ENCODE results near the gene MBD2. TPM values are rescaled to one million over a fixed set of nuclear protein-coding genes. Genes with fewer than 3 reads are reported as not detected.

The MBD2 gene
- total and polyA plus RNA-seq, 2 donors (not counting 1 experiment from before 2014, with no cell fraction given) = 53.0 to 134 TPM

- Histone ChIP-seq H3K9ac (ENCODE audit: low read length) (peak overlapping the region; percentile 67), H3K27me3 (replicated peaks in 1 of 4; ENCODE audit: control extremely low read depth in 1 of 4, control insufficient read depth in 3 of 4, insufficient read depth in 4 of 4, low read length in 3 of 4) (no peaks in the 10 kb centered on the region), H3K4me2 (replicated peaks; ENCODE audit: low read depth, low read length, poor library complexity, severe bottlenecking) (peak overlapping the region; percentile 92), H3K9me3 (ENCODE audit: control extremely low read depth in 1 of 3, control insufficient read depth in 2 of 3, insufficient read depth in 1 of 3, low read length in 2 of 3) (no peaks in the 10 kb centered on the region), H4K20me1 (ENCODE audit: control insufficient read depth, insufficient read depth, low read length, poor library complexity, severe bottlenecking) (peaks cover 21% of the 10 kb centered on the region), H3K36me3 (replicated peaks in 1 of 2; ENCODE audit: control extremely low read depth in 1 of 2, control insufficient read depth in 1 of 2, extremely low read depth in 1 of 2, insufficient read depth in 2 of 2, low read length in 1 of 2) (peaks cover 0 to 3% of the 10 kb centered on the region in 2 experiments), H2AFZ (ENCODE audit: insufficient read depth, low read depth, low read length, poor library complexity, severe bottlenecking) (peak overlapping the region; percentile 18), H3K79me2 (ENCODE audit: control insufficient read depth, insufficient read depth, low read length) (peaks cover 57% of the 10 kb centered on the region), H3K4me1 (ENCODE audit: control insufficient read depth in 2 of 2, insufficient read depth in 2 of 2, low read length in 2 of 2) (peaks cover 55 to 62% of the 10 kb centered on the region in 2 donors), H3K4me3 (ENCODE audit: control extremely low read depth in 1 of 5, extremely low read depth in 1 of 5, insufficient read depth in 1 of 5, low read depth in 2 of 5, low read length in 4 of 5) (peak overlapping the region; percentile 41 to 71 (median 62)), H3K27ac (ENCODE audit: low read length in 2 of 2) (peak overlapping the region; percentile 39 to 73)
- peak overlapping the region; percentile 92 for H3K4me3 Mint-ChIP-seq
- H3K27ac Mint-ChIP-seq = peak overlapping the region; percentile 96
- intact Hi-C loops (cut with micrococcal nuclease) = loop anchor here (1.0 kb wide), 1 partner anchor 169 kb away; no protein-coding TSS in a partner anchor
- H3K9me3 Mint-ChIP-seq (ENCODE audit: insufficient read depth) = no peaks in the 10 kb centered on the region
- TF ChIP-seq, protein P1, sequence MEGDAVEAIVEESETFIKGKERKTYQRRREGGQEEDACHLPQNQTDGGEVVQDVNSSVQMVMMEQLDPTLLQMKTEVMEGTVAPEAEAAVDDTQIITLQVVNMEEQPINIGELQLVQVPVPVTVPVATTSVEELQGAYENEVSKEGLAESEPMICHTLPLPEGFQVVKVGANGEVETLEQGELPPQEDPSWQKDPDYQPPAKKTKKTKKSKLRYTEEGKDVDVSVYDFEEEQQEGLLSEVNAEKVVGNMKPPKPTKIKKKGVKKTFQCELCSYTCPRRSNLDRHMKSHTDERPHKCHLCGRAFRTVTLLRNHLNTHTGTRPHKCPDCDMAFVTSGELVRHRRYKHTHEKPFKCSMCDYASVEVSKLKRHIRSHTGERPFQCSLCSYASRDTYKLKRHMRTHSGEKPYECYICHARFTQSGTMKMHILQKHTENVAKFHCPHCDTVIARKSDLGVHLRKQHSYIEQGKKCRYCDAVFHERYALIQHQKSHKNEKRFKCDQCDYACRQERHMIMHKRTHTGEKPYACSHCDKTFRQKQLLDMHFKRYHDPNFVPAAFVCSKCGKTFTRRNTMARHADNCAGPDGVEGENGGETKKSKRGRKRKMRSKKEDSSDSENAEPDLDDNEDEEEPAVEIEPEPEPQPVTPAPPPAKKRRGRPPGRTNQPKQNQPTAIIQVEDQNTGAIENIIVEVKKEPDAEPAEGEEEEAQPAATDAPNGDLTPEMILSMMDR (IDR thresholded peaks at IDR 0.05) = peak; percentile 73
- TF ChIP-seq EZH2 (IDR thresholded peaks at IDR 0.05; ENCODE audit: borderline replicate concordance, insufficient read depth, low read depth, low read length, poor library complexity, severe bottlenecking) = no peak
- ChIA-PET CTCF (interaction anchor here (1.0 to 4.4 kb wide), 20 partner anchors 8 to 169 kb away, joined by 3 to 112 read pairs (median 6); partner anchors contain the start of genes C18orf54, POLI and STARD6), POLR2A (interaction anchor here (0.6 to 1.6 kb wide), 5 partner anchors 12 to 169 kb away, joined by 3 to 11 read pairs (median 3); partner anchors contain the start of genes C18orf54, POLI and STARD6)
- H3K27me3 Mint-ChIP-seq = no peaks in the 10 kb centered on the region
- WGBS (ENCODE audit: insufficient coverage) = 80% methylated on average over 1 of the region's 5 CpGs
- ATAC-seq (ENCODE audit: low read depth) (peak; percentile 10), DNase-seq (peak; percentile 81)
- H3K4me1 Mint-ChIP-seq = peaks cover 60% of the 10 kb centered on the region
These were observed 1.4 kb downstream of the MBD2 start for GRCh38 chr18:54222922-54223567.

- Histone ChIP-seq H3K4me1 (ENCODE audit: control insufficient read depth in 2 of 2, insufficient read depth in 2 of 2, low read length in 2 of 2) (peaks cover 74 to 82% of the 10 kb centered on the region in 2 donors), H3K36me3 (replicated peaks in 1 of 2; ENCODE audit: control extremely low read depth in 1 of 2, control insufficient read depth in 1 of 2, extremely low read depth in 1 of 2, insufficient read depth in 2 of 2, low read length in 1 of 2) (peaks cover 0 to 3% of the 10 kb centered on the region in 2 experiments), H3K27me3 (replicated peaks in 1 of 4; ENCODE audit: control extremely low read depth in 1 of 4, control insufficient read depth in 3 of 4, insufficient read depth in 4 of 4, low read length in 3 of 4) (no peaks in the 10 kb centered on the region), H2AFZ (ENCODE audit: insufficient read depth, low read depth, low read length, poor library complexity, severe bottlenecking) (no peak overlapping the region), H3K9me3 (ENCODE audit: control extremely low read depth in 1 of 3, control insufficient read depth in 2 of 3, insufficient read depth in 1 of 3, low read length in 2 of 3) (no peaks in the 10 kb centered on the region), H3K9ac (ENCODE audit: low read length) (peak overlapping the region; percentile 33), H3K4me2 (replicated peaks; ENCODE audit: low read depth, low read length, poor library complexity, severe bottlenecking) (peak overlapping the region; percentile 58), H3K79me2 (ENCODE audit: control insufficient read depth, insufficient read depth, low read length) (peaks cover 83% of the 10 kb centered on the region), H3K4me3 (ENCODE audit: control extremely low read depth in 1 of 5, extremely low read depth in 1 of 5, insufficient read depth in 1 of 5, low read depth in 2 of 5, low read length in 4 of 5) (peak overlapping the region in 2 of 5 experiments; percentile 5 to 11), H3K27ac (ENCODE audit: low read length in 2 of 2) (peak overlapping the region; percentile 32 to 68), H4K20me1 (ENCODE audit: control insufficient read depth, insufficient read depth, low read length, poor library complexity, severe bottlenecking) (peaks cover 34% of the 10 kb centered on the region)
- ATAC-seq (ENCODE audit: low read depth) (no peak), DNase-seq (no peak)
- Mint-ChIP-seq H3K9me3 (ENCODE audit: insufficient read depth) (no peaks in the 10 kb centered on the region), H3K27ac (peak overlapping the region; percentile 75), H3K4me3 (peak overlapping the region; percentile 49), H3K27me3 (no peaks in the 10 kb centered on the region), H3K4me1 (peaks cover 80% of the 10 kb centered on the region)
- CTCF ChIA-PET = interaction anchor here (2.8 to 4.4 kb wide), 2 partner anchors 9 to 49 kb away, joined by 8 to 112 read pairs; partner anchors contain the start of gene POLI
- TF ChIP-seq, protein P1 (IDR thresholded peaks at IDR 0.05) = no peak
- no peak for TF ChIP-seq EZH2 (IDR thresholded peaks at IDR 0.05; ENCODE audit: borderline replicate concordance, insufficient read depth, low read depth, low read length, poor library complexity, severe bottlenecking)
- POLR2A ChIA-PET = no interaction called here
- WGBS (ENCODE audit: insufficient coverage) = 40% methylated on average over 1 of the region's 2 CpGs
- intact Hi-C loops (cut with micrococcal nuclease) = no loop called here
These were observed 4.1 kb downstream of the MBD2 start for GRCh38 chr18:54220406-54220805.
